Activated CD4-positive, alpha-beta T cell treated with anti-CD3 and anti-CD28 coated beads for 36 hours (primary cell): ENCODE data around the gene NOC4L. TPM values are rescaled to one million over a fixed set of nuclear protein-coding genes. Genes with fewer than 3 reads are reported as not detected.

Experiments used
- ATAC-seq: fragments of 200-7000 bp; cut with Tn5 transposase; one replicate; pipeline ENCODE4 v1.10.0; 2021; ENCODE audit warnings: mild to moderate bottlenecking, moderate library complexity
- CTCF ChIA-PET: fragments of 350-600 bp; sonication (Branson Sonifier 250); formaldehyde crosslinking; loops from one replicate; lab custom pipeline; 2021; ENCODE audit warnings: antibody characterized with exemption; lab: Charles Lee
- POLR2A ChIA-PET: fragments of 350-600 bp; sonication (Branson Sonifier 250); formaldehyde crosslinking; loops from one replicate; lab custom pipeline; 2021; ENCODE audit warnings: antibody characterized with exemption, inconsistent platforms; lab: Charles Lee
- DNase-seq: peaks from one replicate; pipeline ENCODE4 v3.0.0-alpha.2; 2020
- H3K27ac Mint-ChIP-seq: one replicate; pipeline ENCODE4 v1.8.0; 2021; ENCODE audit warnings: mixed read lengths
- H3K27me3 Mint-ChIP-seq: one replicate; pipeline ENCODE4 v1.8.0; 2021; ENCODE audit warnings: mixed read lengths
- H3K36me3 Mint-ChIP-seq: one replicate; pipeline ENCODE4 v1.8.0; 2021; ENCODE audit warnings: low read depth, mixed read lengths
- H3K4me1 Mint-ChIP-seq: one replicate; pipeline ENCODE4 v1.8.0; 2021; ENCODE audit warnings: mixed read lengths
- H3K4me3 Mint-ChIP-seq: one replicate; pipeline ENCODE4 v1.8.0; 2021; ENCODE audit warnings: mild to moderate bottlenecking, moderate library complexity, mixed read lengths
- H3K9me3 Mint-ChIP-seq: one replicate; pipeline ENCODE4 v1.8.0; 2021; ENCODE audit warnings: low read depth, mixed read lengths
- intact Hi-C, 2 experiments: fragments of 100-400 bp; cut with DNase I in 1 of 2; cut with micrococcal nuclease in 1 of 2; formaldehyde crosslinking; loops; one replicate each; pipeline versions ENCODE4 v1.14.2 to v1.15.1; 2022 to 2024; cut with DNase I, micrococcal nuclease
- total RNA-seq, 2 experiments: library from RNA; stranded (reverse); gene quantifications; one replicate each; pipeline ENCODE4 v1.2.3, GENCODE V29; 2021

The NOC4L gene
- total RNA-seq, 2 experiments from 2014 or later: 30.5 to 35.7 TPM

DNA sequence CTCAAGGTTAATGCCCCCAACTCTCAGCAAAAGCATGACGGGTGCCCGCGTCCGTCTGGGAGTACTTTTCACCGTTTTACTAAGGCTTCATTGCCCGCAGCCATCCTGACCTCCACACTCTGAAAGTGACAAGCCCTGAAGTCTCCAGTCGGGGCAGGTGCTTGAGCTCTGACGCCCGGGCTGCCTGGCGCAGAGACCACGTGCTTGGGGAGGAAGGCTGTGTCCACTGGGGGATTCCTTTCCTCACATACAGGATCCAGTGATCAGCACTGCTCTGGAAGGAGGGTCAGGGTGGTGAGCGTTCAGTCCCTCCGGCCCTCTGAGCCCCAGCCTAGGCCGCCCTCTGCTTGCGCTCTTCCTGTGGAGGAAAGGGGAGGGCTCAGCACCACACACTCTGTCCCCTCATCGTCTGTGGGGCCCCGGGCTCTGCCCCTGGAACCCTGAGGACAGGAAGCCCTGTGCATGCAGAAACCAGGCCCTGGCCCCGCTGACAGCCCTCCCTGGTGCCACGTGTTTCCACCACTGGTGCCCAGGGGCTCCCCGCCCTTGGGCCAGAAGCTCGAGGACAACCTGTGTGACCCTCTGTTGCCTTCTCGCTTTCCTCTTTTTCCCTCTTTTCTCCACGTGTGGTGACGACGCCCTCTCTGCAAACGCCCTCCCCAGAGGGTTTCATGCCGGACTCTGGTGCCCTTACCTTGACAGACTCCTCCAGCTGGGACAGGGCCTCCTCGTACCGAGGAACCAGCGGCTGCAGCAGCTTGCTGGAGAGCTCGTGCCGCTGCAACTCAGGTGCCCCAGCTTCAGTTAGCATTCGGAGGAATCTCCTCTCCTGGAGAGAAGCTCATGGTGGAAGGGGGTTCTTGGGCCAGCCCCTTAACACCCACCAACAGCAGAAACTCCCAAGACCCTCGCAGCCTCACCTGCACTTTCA is 5.1 kb upstream of the NOC4L start:
- no peak for ATAC-seq
- Mint-ChIP-seq H3K9me3 (no peaks in the 10 kb centered on the region), H3K27ac (no peak overlapping the region), H3K4me1 (peaks cover 14% of the 10 kb centered on the region), H3K36me3 (peaks cover 25% of the 10 kb centered on the region), H3K4me3 (no peak overlapping the region), H3K27me3 (no peaks in the 10 kb centered on the region)
- DNase-seq: no peak
- intact Hi-C loops: no loop called here
- ChIA-PET POLR2A (no interaction called here), CTCF (no interaction called here)

DNA sequence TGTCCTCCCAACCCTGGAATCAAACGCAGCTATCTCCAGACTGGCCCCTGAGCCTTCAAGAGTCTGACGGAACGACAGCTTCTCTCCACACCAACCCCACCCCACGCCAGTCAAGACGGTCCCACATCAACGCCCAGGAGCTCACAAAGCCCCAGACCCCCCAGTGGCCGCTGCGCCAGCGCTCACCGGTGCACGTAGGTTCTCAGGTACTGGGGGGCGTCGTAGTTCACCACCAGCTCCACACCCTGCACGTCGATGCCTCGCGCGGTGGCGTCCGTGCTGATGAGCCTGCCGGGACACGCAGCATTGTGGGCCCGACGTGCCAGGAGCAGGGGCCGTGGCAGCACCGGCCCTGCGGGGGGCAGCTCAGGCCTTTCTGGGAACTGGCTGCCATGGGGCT is 4.3 kb upstream of the NOC4L start:
- intact Hi-C loops: loop anchor here in 1 of 2 experiments (5.0 to 10.0 kb wide), 3 partner anchors 352 to 1268 kb away; partner anchors contain the start of genes FBRSL1, PGAM5 and RAN
- DNase-seq (no peak), ATAC-seq (no peak)
- POLR2A ChIA-PET: no interaction called here
- Mint-ChIP-seq H3K9me3 (no peaks in the 10 kb centered on the region), H3K27me3 (no peaks in the 10 kb centered on the region), H3K27ac (no peak overlapping the region), H3K4me3 (no peak overlapping the region), H3K4me1 (peaks cover 17% of the 10 kb centered on the region), H3K36me3 (peaks cover 28% of the 10 kb centered on the region)
- CTCF ChIA-PET: no interaction called here

DNA sequence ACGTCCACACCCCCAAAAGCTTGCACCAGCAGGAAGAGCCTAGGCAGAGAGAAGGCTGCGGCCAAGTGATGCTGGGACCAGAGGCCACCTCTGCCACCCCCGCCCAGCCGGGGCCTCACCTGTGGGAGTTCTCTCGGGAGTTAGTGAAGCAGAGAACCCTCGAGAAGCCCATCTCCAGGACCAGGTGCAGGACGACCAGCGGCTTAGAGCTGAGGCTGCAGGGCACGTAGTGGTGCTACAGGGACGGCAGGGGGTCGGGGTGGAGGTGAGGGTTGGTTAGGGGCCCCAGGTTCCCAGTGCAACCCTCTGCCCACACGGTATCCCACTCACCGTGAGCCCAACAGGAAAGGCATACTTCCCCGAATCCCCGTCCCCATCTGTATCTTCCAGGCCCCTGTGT is 3.8 kb upstream of the NOC4L start:
- H3K36me3 Mint-ChIP-seq: peaks cover 28% of the 10 kb centered on the region
- H3K9me3 Mint-ChIP-seq: no peaks in the 10 kb centered on the region
- H3K4me1 Mint-ChIP-seq: peaks cover 23% of the 10 kb centered on the region
- DNase-seq: no peak
- ATAC-seq: no peak
- no peak overlapping the region for H3K27ac Mint-ChIP-seq
- intact Hi-C loops: loop anchor here in 1 of 2 experiments (5.0 to 10.0 kb wide), 3 partner anchors 352 to 1268 kb away; partner anchors contain the start of genes FBRSL1, PGAM5 and RAN
- H3K27me3 Mint-ChIP-seq: no peaks in the 10 kb centered on the region
- ChIA-PET POLR2A (no interaction called here), CTCF (no interaction called here)
- H3K4me3 Mint-ChIP-seq: no peak overlapping the region

DNA sequence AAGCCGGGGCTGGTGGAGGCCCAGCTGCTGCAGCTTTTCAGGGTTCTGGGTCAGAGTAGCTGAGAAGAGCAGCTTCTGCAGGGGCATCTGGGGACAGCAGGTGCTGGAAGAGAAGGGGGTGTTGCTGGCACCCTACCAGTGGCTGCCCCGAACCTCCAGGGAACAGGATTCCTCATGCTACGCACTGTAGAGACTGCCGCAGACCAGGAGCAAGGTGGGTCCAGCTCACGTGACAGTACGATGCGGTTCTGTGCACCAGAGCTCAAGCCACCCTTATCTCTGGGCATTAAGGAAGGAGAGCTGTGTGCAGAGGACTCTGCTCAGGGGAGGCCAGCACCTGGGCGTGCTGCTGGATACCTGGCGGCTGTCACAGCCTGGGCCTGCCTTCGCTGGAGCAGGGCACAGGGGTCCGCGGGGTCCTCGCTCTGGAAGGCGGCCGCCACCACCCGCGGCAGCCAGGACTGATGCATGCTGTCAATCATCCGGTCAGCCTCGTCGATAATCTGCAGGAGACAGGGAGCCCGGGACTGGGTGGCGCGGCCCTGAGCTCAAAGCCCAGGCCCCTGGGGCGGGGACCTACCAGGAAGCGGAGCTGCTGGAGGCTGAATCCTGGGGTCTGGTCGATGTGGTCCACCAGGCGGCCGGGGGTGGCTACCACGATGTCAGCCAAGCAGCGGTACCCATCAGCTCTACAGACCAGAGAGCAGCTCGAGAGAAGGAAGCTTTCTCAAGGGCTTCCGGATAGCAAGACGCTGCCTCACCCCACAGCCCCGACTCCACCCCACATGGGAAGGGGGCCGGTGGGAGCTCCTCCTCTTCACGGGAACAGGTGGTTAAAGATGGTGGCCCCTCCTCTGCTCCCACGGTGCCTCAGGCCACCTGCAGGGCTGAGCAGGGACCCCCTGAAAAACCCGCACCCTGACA is 3.1 kb upstream of the NOC4L start:
- H3K4me3 Mint-ChIP-seq: no peak overlapping the region
- H3K36me3 Mint-ChIP-seq: peaks cover 34% of the 10 kb centered on the region
- peaks cover 30% of the 10 kb centered on the region for H3K4me1 Mint-ChIP-seq
- no peak overlapping the region for H3K27ac Mint-ChIP-seq
- ATAC-seq (no peak), DNase-seq (no peak)
- ChIA-PET POLR2A (interaction anchor here (0.9 kb wide), 1 partner anchor 13 kb away, joined by 3 read pairs; no protein-coding TSS in a partner anchor), CTCF (no interaction called here)
- H3K27me3 Mint-ChIP-seq: no peaks in the 10 kb centered on the region
- H3K9me3 Mint-ChIP-seq: no peaks in the 10 kb centered on the region
- intact Hi-C loops: loop anchor here in 1 of 2 experiments (5.0 to 10.0 kb wide), 3 partner anchors 351 to 1269 kb away; partner anchors contain the start of genes FBRSL1, PGAM5 and RAN

DNA sequence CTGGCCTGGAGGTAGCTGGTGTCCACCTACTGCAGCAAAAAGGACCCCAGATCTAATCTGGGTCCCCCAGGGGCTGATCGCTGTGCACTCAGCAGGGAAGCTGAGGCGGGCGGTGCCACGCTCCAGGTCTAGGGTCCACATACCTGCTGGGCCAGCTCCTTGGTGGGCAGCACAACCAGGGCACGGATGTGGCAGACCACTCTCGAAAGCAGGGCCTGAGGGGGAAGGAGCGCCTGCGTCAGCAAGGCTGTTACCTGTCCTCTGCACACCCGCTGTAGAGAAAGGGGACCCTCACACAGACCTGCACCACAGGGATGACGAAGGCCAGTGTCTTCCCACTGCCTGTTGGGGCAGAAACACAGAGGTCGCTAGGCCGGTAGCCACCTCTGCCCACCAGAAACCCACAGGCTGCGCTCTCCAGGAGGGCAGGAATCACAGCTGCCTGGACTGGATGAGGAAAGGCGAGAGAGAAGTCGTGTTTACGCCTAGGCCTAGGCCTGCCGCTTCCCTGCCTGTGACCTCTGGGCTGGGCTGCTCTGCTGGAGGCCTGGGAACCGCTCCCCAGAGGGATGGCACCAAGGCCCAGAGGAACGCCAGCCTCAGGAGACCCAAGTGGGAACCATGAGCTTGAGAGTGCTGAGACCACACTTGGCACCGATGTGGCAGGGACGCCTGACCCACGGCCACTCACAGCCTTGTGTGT is 2.1 kb upstream of the NOC4L start:
- no peaks in the 10 kb centered on the region for H3K9me3 Mint-ChIP-seq
- ATAC-seq (no peak), DNase-seq (no peak)
- peak overlapping the region; percentile 88 for H3K4me3 Mint-ChIP-seq
- peaks cover 36% of the 10 kb centered on the region for H3K36me3 Mint-ChIP-seq
- intact Hi-C loops: loop anchor here in 1 of 2 experiments (5.0 to 10.0 kb wide), 3 partner anchors 350 to 1270 kb away; partner anchors contain the start of genes FBRSL1, PGAM5 and RAN
- CTCF ChIA-PET: no interaction called here
- POLR2A ChIA-PET: interaction anchor here (0.9 kb wide), 1 partner anchor 12 kb away, joined by 3 read pairs; no protein-coding TSS in a partner anchor
- peaks cover 32% of the 10 kb centered on the region for H3K4me1 Mint-ChIP-seq
- H3K27ac Mint-ChIP-seq: no peak overlapping the region
- H3K27me3 Mint-ChIP-seq: no peaks in the 10 kb centered on the region

DNA sequence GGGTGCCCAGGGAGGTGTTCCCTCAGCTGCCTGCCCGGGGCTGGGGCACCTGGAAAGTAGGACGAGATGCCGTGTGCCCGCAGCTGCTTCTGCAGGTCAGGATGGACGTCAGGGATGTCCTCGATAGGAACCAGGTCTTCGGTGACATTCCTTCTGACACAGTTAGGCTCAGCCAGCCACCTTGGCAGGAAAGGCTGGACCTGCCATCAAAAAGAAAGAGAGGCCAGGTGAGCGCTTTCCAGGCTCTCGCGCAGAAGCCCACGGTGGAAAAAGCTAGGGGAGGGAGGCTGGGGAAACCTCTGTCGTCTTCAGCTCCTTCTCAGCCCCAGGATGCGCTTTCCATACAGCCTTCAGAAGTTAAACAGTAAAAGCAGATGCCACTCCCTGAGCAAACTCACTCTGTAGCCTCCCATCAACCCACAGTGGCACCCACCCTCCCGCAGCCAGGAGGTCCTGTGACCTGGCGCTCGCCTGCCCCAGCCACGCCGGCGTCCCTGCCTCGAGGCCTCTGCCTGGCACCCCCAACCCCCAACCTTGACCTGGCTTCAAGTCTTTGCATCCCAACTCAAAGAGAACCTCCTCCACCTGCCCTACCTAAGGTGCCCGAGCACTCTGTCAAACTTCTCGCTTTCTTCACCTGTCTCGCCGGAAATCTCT is 1.4 kb upstream of the NOC4L start:
- Mint-ChIP-seq H3K9me3 (no peaks in the 10 kb centered on the region), H3K27me3 (no peaks in the 10 kb centered on the region), H3K27ac (peak overlapping the region; percentile 86), H3K36me3 (peaks cover 36% of the 10 kb centered on the region), H3K4me1 (peaks cover 32% of the 10 kb centered on the region), H3K4me3 (peak overlapping the region; percentile 88)
- CTCF ChIA-PET: no interaction called here
- intact Hi-C loops: loop anchor here in 1 of 2 experiments (5.0 to 10.0 kb wide), 3 partner anchors 349 to 1271 kb away; partner anchors contain the start of genes FBRSL1, PGAM5 and RAN
- POLR2A ChIA-PET: no interaction called here
- DNase-seq: no peak
- ATAC-seq: no peak

DNA sequence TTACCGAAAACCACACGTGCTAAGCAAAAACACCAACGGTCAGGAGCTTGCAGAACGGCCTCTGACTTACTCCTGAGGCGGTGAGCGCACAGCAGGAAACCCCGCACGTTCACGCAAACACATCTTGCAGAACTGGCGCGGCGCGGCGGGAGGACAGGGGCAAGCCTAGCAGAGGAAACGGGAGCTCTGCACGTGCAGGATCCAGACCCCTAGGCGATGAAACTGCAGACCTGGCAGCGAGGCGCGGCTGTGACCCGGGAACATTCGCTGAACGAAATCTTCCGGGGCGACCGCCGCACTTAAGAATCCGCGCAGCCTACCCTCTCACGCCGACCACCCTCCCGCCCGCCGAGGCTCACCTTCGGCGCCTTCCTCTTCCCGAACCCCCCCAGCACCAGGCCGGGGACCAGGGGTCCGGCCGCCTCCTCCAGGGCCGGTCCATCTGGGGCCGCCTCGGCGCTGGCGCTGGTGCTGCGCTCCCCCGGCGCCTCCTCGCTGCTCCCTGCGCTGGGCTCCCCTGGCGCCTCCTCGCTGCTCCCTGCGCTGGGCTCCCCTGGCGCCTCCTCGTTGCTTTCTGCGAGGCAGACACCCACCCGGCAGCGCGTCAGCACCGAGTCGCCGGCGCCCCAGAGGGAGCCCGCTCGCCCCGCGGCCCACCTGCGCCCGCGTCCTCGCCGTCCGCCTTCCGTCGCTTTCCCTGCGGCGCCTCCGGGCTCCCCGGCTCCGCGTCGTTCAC is 753 bp upstream of the NOC4L start:
- ChIA-PET POLR2A (no interaction called here), CTCF (no interaction called here)
- H3K4me3 Mint-ChIP-seq: peak overlapping the region; percentile 88
- H3K4me1 Mint-ChIP-seq: peaks cover 32% of the 10 kb centered on the region
- peak; percentile 57 for DNase-seq
- H3K27ac Mint-ChIP-seq: peak overlapping the region; percentile 86
- H3K36me3 Mint-ChIP-seq: peaks cover 35% of the 10 kb centered on the region
- intact Hi-C loops: loop anchor here in 1 of 2 experiments (1.0 to 10.0 kb wide), 11 partner anchors 46 to 1271 kb away; partner anchors contain the start of genes FBRSL1, PGAM5, PUS1 and RAN
- ATAC-seq: peak; percentile 49
- H3K27me3 Mint-ChIP-seq: no peaks in the 10 kb centered on the region
- no peaks in the 10 kb centered on the region for H3K9me3 Mint-ChIP-seq

DNA sequence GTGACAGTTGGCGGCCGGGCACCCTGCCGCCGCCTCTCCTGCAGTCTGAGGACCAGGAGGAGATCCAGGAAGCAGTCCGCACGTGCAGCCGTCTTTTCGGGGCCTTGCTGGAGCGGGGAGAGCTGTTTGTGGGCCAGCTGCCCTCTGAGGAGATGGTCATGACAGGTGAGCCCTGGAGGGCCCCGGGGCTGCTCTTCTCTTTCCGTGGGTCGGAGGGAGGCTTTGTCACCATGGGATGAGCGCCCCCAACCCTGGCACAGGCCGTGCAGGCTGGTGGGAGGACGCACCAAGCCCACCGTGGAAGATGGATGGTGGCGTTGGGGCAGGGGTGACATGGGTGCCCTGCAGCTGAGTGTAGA is 532 bp downstream of the NOC4L start:
- Mint-ChIP-seq H3K36me3 (peaks cover 29% of the 10 kb centered on the region), H3K4me3 (peak overlapping the region; percentile 81), H3K27me3 (no peaks in the 10 kb centered on the region), H3K9me3 (no peaks in the 10 kb centered on the region), H3K4me1 (peaks cover 32% of the 10 kb centered on the region), H3K27ac (peak overlapping the region; percentile 85)
- DNase-seq (no peak), ATAC-seq (peak; percentile 4)
- ChIA-PET CTCF (interaction anchor here (1.2 kb wide), 1 partner anchor 44 kb away, joined by 4 read pairs; no protein-coding TSS in a partner anchor), POLR2A (no interaction called here)
- intact Hi-C loops: loop anchor here in 1 of 2 experiments (1.0 to 10.0 kb wide), 11 partner anchors 45 to 1272 kb away; partner anchors contain the start of genes FBRSL1, PGAM5, PUS1 and RAN

DNA sequence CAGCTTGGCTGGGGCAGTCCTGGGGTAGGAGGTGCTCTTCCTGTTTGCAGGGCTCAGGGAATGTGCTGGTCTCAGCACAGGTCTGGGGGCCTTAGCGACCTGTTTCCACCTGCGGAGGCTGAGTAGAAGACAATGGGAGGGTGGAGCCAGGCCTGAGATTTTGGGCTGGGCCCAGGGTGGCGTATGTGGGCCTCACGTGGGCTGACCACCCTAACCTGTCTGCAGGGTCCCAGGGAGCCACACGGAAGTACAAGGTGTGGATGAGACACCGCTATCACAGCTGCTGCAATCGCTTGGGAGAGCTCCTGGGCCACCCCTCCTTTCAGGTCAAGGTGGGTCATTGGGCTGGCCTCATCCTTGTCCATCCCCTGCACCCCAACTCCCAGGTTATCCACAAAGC is 1.1 kb downstream of the NOC4L start:
- Mint-ChIP-seq H3K4me1 (peaks cover 32% of the 10 kb centered on the region), H3K36me3 (peaks cover 28% of the 10 kb centered on the region), H3K9me3 (no peaks in the 10 kb centered on the region), H3K27me3 (no peaks in the 10 kb centered on the region), H3K4me3 (peak overlapping the region; percentile 81), H3K27ac (peak overlapping the region; percentile 85)
- ATAC-seq: no peak
- DNase-seq: no peak
- CTCF ChIA-PET: interaction anchor here (1.2 kb wide), 1 partner anchor 43 kb away, joined by 4 read pairs; no protein-coding TSS in a partner anchor
- POLR2A ChIA-PET: no interaction called here
- intact Hi-C loops: loop anchor here in 1 of 2 experiments (2.0 to 10.0 kb wide), 2 partner anchors 415 to 569 kb away; partner anchors contain the start of gene PGAM5
